GM19035 (cell line): ENCODE results near the gene PDK1.
"Not testable (repeated sequence)": the region's sequence is repeated elsewhere in the genome, so short reads cannot be mapped to it uniquely, and the experiment has no call there.

Experiments used
- ATAC-seq: cut with Tn5 transposase; IDR thresholded peaks from one replicate; pipeline ENCODE4 v1.9.1; 2021; ENCODE audit not compliant: unreplicated experiment

PDK1 gene

DNA sequence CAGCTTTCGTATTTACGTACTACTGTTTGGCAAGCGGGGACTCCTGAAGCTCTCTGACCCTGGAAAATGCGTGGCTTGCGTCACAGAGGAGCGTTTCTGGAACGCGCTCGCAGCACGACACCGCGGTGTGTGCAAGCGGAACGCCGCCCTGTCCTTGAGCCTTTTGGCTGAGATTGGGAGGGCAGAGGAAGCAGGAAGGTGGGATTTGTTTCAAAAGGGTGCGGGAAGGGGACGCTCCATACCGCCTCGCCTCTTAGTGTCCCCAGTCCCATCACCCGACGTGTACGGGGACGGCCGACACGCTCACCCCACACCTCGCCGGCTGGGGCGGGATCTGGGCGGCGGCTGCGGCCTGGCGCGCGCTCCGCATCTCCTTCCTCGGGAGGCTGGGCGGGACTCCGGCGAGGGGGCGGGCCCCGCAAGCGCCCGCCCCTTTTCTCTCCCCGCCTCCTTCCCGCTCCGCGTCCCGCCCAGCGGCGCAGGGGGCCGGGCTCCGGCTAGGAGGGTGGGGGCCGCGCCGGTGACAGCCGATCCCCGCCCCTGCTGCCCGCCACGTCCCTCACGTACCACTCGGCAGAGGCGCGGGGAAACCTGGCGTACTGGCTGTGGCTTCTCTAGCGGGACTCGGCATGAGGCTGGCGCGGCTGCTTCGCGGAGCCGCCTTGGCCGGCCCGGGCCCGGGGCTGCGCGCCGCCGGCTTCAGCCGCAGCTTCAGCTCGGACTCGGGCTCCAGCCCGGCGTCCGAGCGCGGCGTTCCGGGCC, at the start of gene PDK1:
Gene PDK1, plus strand, starts transcription at position 569 of the 762 bp plus-strand sequence. Its CDS starts 61 bp downstream, at position 630.
- ATAC-seq = peak; percentile 83

DNA sequence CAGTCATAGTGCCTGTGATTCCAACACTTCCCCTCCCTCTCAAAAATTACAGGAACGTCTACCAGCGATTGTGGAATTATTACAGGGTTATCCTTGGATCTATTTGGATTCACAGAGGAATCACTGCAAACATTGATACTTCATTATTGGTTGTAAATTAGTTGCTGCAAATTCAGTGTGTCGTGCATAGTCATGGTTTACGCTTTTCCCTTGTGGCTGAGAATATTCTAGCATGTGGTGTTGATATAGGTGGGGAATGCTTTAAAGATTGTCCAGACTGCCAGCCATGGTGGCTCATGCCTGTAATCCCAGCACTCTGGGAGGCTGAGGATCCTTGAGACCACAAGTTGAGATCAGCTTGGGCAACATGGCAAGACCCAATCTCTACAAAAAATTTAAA, 48.7 kb upstream of the PDK1 start:
- ATAC-seq = no peak

DNA sequence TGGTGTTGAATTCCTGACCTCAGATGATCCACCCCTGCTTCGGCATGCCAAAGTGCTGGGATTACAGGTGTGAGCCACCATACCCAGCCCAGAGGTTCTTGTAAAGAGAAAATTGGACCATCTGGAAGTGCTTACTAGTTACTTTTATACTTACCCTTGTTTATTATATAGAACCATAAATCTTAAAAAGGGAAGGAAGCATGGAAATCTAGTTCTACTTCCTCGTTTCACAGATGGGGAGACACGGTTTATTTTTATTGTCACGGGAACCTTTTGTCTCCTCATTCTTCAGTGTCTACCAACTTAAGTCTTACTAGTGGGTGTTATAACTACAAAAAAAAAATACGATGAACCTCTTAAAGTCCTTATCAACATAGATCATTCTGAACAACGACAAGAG, 45.8 kb upstream of the PDK1 start:
- no peak for ATAC-seq

- no peak for ATAC-seq
These were observed 45.3 kb upstream of the PDK1 start for GRCh38 chr2:172510548-172510947.

GRCh38 chr2:172512810-172513523, 42.9 kb upstream of the PDK1 start:
- ATAC-seq = no peak

DNA sequence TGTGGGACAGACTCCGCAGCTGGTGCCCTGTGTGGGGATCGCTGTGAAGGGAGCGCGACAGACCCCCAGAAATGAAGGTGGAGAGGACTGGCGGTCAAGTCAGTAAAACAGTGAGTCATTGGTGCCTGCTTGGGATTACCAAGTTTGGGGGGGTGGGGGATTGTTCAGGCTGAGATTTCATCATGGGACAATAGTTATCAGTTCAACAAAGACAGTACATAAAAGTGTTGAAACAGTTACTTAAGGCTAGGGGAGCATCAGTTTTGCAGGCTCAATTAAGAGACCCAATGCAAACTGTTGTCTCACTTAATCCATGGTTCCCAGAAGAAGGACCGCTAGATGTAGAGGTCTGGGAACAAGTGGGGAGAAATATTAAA, 42.4 kb upstream of the PDK1 start:
- no peak for ATAC-seq

DNA sequence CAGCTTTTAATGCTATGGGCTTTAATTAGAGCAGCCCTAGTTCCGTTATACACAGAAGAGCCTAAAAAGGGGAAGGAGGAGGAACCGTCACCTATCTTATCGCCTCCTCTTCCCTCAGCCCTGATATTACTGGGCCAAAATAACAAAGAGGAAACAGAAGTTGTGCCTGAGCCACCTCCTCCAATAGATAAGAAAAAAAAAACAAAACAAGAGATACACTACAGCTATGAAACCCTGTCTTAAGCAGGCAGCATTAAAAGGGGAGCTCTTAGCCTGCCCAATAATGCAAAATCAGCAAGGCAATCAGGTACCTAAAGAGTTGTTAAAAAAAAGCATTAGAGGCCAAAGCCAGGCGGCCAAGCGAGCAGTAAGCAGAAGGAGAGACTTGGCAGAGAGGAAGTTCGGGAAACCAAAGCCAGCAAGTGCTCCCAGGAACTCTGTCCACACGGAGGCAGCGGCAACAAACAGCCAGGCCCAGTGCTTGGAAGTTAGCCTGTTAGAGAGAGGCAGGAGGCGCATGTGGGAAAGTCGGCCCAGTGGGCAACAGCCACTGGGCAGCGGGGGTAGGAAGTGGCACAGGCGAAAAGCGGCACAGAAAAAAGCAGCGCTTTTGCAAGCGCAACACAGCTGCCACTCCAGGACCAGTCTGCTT, 41.8 kb upstream of the PDK1 start:
- no peak for ATAC-seq

GRCh38 chr2:172516299-172516698, 39.6 kb upstream of the PDK1 start:
- ATAC-seq = no peak

DNA sequence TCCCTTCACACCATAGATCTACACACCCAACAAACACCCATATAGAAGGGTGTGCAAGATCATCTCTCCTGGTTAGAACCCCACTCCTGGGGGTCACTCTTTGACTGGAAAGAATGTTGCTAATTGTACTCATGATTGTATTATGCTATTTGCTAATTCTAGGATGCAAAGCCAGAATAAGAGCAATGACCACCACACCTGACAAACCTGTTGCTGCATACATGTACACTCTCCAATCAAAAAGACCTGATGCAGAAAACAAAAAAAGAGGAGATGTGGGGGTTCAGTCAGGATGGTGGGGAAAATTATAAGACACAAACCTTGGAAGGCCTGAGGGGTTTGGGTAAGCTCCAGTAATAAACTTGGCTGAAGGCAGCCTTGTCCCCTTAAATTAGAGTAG, 36.9 kb upstream of the PDK1 start:
- no peak for ATAC-seq

DNA sequence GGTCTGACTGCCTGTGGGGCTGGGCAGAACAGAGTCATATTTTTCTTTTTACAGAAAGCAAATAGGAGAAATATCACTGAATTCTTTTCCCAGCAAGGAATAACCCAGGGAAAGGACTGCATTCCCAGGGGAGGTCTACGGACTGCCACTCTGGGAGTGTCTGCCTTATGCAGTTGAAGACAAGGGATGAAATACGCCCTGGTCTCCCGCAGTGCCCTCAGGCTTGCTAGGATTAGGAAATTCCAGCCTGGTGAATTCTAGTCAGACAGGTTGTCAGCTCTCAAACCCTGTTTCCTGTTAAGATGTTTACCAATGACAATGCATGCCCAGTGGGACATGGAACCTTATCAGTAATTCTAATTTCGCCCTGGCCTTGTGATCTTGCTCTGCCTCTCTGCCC, 30.3 kb upstream of the PDK1 start:
- ATAC-seq = no peak

GRCh38 chr2:172531309-172531708, 24.6 kb upstream of the PDK1 start:
- ATAC-seq = no peak

GRCh38 chr2:172532461-172532860, 23.4 kb upstream of the PDK1 start:
- not testable (repeated sequence) for ATAC-seq

GRCh38 chr2:172533687-172534086, 22.2 kb upstream of the PDK1 start:
- no peak for ATAC-seq

- ATAC-seq = no peak
These were observed 20.8 kb upstream of the PDK1 start for GRCh38 chr2:172535119-172535518.

GRCh38 chr2:172537851-172538250, 18.0 kb upstream of the PDK1 start:
- ATAC-seq = not testable (repeated sequence)

DNA sequence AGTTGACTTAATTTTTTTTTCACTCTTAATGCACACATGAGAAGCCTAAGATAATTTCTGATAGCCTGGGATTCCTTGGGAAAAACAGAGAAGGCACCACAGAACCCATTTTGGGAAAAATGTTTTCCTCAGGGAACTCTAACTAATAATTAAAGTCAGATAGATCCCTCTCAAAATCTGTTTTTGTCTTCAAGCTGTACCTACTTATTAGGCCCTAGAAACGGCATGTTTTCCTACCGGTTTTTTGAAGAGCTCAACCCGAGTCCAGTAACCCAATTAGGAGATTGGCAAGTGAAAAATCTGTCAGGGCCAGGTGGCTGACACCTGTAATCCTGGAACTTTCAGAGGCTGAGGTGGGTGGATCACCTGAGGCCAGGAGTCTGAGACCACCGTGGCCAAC, 16.1 kb upstream of the PDK1 start:
- no peak for ATAC-seq

DNA sequence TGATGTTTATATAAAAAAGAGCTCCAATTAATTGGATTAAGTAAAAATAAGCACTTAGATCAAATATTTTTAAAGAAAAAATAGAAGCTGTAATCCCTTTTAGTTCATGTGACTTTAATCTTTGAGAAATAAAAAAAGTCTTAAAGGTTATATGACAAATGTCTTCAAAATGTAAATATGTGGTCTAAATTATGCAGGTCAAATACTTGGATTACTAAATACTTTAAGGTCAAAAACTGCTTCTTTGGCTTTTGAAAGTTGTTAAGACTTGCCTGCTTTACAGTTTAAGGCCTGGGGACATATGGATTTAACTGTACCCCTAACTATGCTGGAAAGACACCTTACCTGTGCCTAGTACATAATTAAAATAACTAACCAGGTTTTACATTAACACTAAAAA, 15.5 kb upstream of the PDK1 start:
- no peak for ATAC-seq

DNA sequence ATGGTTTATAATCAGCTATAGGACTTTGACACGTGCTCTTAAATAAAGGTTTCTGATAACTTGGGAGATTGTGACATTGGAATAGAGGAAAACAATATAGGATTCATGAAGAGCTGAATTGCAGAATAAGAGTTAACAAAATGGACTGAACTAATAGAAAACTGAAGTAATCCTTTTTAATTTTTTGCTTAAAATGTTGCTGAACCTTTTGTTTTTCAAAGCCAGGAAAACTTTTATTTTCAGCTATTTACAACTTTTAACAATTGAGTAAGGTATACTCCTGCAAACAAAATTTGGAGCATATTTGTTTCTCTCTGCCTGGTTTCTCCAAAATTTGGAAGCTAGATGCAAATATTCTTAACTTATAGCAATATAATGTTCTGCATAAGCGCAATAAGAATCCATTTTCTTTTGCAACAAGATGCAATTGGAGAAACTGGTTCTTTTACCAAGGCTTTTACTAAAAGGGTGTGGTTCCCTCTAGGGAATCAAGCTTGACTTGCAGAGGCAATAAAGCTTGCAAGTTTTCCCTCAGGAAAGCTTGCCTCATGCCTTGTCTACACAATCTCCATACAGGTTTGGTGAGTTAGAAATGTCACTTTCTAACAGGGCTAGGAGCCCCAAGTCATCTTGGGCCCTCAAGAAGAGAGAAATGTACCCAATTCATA, 10.3 kb upstream of the PDK1 start:
- no peak for ATAC-seq

GRCh38 chr2:172549131-172549530, 6.8 kb upstream of the PDK1 start:
- ATAC-seq = no peak

GRCh38 chr2:172549802-172550201, 6.1 kb upstream of the PDK1 start:
- ATAC-seq = not testable (repeated sequence)

DNA sequence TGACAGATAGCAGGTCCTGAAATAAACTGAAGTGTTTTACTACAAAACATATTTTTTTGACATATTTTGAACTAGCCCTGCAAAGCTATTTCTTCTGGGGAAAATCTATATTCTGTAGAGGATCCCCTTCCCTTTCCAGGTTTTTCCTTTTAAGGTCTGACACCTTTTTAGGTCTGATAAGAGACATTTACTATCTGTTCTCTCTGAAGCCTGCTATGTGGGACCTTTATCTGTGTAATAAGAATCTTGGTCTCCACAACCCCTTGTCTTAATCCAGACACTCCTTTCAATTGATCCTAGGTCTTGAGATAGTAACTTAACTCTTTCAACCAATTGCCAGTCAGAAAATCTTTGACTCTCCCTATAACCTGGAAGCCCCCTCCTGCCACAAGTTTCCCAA, 5.5 kb upstream of the PDK1 start:
- ATAC-seq = no peak

GRCh38 chr2:172551271-172551670, 4.6 kb upstream of the PDK1 start:
- no peak for ATAC-seq
